GM23248 (cell line): Measurements from ENCODE around the gene ABCA1. TPM values are rescaled to one million over a fixed set of nuclear protein-coding genes. Genes with fewer than 3 reads are reported as not detected.

Experiments
- DNase-seq: peaks from one replicate; pipeline ENCODE4 v3.0.0-alpha.2; 2015
- H2AFZ ChIP-seq: fragments of 200-600 bp; sonication (generic); 2 replicates; pipeline ENCODE4 v1.6.1; 2016; ENCODE audit warnings: antibody characterized with exemption
- H3F3A ChIP-seq: fragments of 200-600 bp; sonication (generic); 2 replicates; pipeline ENCODE4 v1.6.1; 2016; ENCODE audit warnings: mild to moderate bottlenecking, antibody characterized with exemption, mixed run types; ENCODE audit not compliant: insufficient read depth
- H3K27ac ChIP-seq: fragments of 200-600 bp; sonication (generic); 2 replicates; pipeline ENCODE4 v1.5.1; 2016; ENCODE audit warnings: mild to moderate bottlenecking
- H3K27me3 ChIP-seq: fragments of 200-600 bp; sonication (generic); replicated peaks from 2 replicates; pipeline ENCODE4 v1.6.1; 2016; ENCODE audit warnings: mild to moderate bottlenecking; ENCODE audit not compliant: insufficient read depth
- H3K36me3 ChIP-seq: fragments of 200-600 bp; sonication (generic); 2 replicates; pipeline ENCODE4 v1.6.1; 2016; ENCODE audit warnings: low read depth, mild to moderate bottlenecking
- H3K4me1 ChIP-seq: fragments of 200-600 bp; sonication (generic); 2 replicates; pipeline ENCODE4 v1.6.1; 2016; ENCODE audit warnings: mild to moderate bottlenecking; ENCODE audit not compliant: insufficient read depth
- H3K4me2 ChIP-seq: fragments of 200-600 bp; sonication (generic); one replicate; pipeline ENCODE4 v1.6.1; 2016; ENCODE audit warnings: mild to moderate bottlenecking; ENCODE audit not compliant: unreplicated experiment
- H3K4me3 ChIP-seq: fragments of 200-600 bp; sonication (generic); 2 replicates; pipeline ENCODE4 v1.5.1; 2016; ENCODE audit warnings: mild to moderate bottlenecking
- H3K79me2 ChIP-seq: fragments of 200-600 bp; sonication (generic); 2 replicates; pipeline ENCODE4 v1.6.1; 2016; ENCODE audit warnings: mild to moderate bottlenecking; ENCODE audit not compliant: insufficient read depth
- H3K9ac ChIP-seq: fragments of 200-600 bp; sonication (generic); 2 replicates; pipeline ENCODE4 v1.6.1; 2016; ENCODE audit warnings: mild to moderate bottlenecking
- H3K9me2 ChIP-seq: fragments of 200-600 bp; sonication (generic); 2 replicates; pipeline ENCODE4 v1.6.1; 2016; ENCODE audit warnings: mixed run types, mild to moderate bottlenecking, moderate library complexity; ENCODE audit not compliant: insufficient read depth
- H3K9me3 ChIP-seq: fragments of 200-600 bp; sonication (generic); one replicate; pipeline ENCODE4 v1.6.1; 2017; ENCODE audit warnings: low read depth
- H4K20me1 ChIP-seq: fragments of 200-600 bp; sonication (generic); 2 replicates; pipeline ENCODE4 v1.6.0; 2016; ENCODE audit not compliant: insufficient read depth
- EZH2 ChIP-seq: fragments of 200-600 bp; sonication (generic); IDR thresholded peaks from 2 replicates; pipeline ENCODE4 v1.6.1; 2018; ENCODE audit warnings: antibody characterized with exemption, mild to moderate bottlenecking; ENCODE audit not compliant: insufficient read depth, poor library complexity, severe bottlenecking
- EZH2phosphoT487 ChIP-seq: fragments of 200-600 bp; sonication (generic); IDR thresholded peaks from 2 replicates; pipeline ENCODE4 v1.6.1; 2018; ENCODE audit warnings: antibody characterized with exemption, moderate library complexity, mild to moderate bottlenecking, low read depth; ENCODE audit not compliant: insufficient read depth
- WGBS, 2 experiments: methylation state at CpG; one replicate each; pipeline ENCODE4 v1.1.6; 2015 to 2017; ENCODE audit warnings: low lambda C conversion rate in 2 of 2, low coverage in 1 of 2; ENCODE audit errors: missing lambda C conversion rate in 2 of 2; 5-methylcytosine and 5-hydroxymethylcytosine counted together
- in situ Hi-C: fragments of 300-500 bp; cut with MboI; formaldehyde crosslinking; loops from 2 replicates; pipeline ENCODE4 v1.15.0; 2020
- polyA plus RNA-seq: library from polyadenylated mRNA; unstranded; fragments of >200 nt; fragmentation: Nextera tagmentation; extraction: Ambion mirVana; gene quantifications from 2 replicates; pipeline ENCODE4 v1.2.1, GENCODE V29; 2016
- total RNA-seq: library from RNA; depleted of rRNA; stranded (reverse); fragments of >200 nt; shearing (Covaris generic); gene quantifications from 2 replicates; pipeline ENCODE4 v1.2.3, GENCODE V29; 2014

Gene ABCA1
- total and polyA plus RNA-seq, 2 experiments from 2014 or later = 6.8 to 15.9 TPM

- H4K20me1 ChIP-seq = no peaks in the 10 kb centered on the region
- H3K27me3 ChIP-seq = no peaks in the 10 kb centered on the region
- H3K79me2 ChIP-seq = no peaks in the 10 kb centered on the region
- H3K9me3 ChIP-seq = no peaks in the 10 kb centered on the region
- peak; percentile 83 for DNase-seq
- in situ Hi-C loops = loop anchor here (5.0 to 10.0 kb wide), 2 partner anchors 293 to 550 kb away; no protein-coding TSS in a partner anchor
- no peaks in the 10 kb centered on the region for H3K36me3 ChIP-seq
- H3K9me2 ChIP-seq = no peaks in the 10 kb centered on the region
- H3K4me2 ChIP-seq = peak overlapping the region; percentile 8
- TF ChIP-seq EZH2phosphoT487 (no peak), EZH2 (no peak)
- H3K4me1 ChIP-seq = peaks cover 67% of the 10 kb centered on the region
- no peak overlapping the region for H3K4me3 ChIP-seq
- peaks cover 52% of the 10 kb centered on the region for H3F3A ChIP-seq
- H3K9ac ChIP-seq = peak overlapping the region; percentile 14; the same call in 1 of the 2 replicates
- H2AFZ ChIP-seq = no peak overlapping the region
- WGBS, 2 experiments = 7 to 8% methylated on average over 5 of the region's 5 CpGs
- peak overlapping the region; percentile 44 for H3K27ac ChIP-seq
Observed at GRCh38 chr9:104864675-104865104, 63.3 kb downstream of the ABCA1 start.

GRCh38 chr9:104863180-104863883 lies 64.6 kb downstream of the ABCA1 start:
- H3K9me3 ChIP-seq = no peaks in the 10 kb centered on the region
- peaks cover 67% of the 10 kb centered on the region for H3K4me1 ChIP-seq
- peak overlapping the region; percentile 32; the same call in 1 of the 2 replicates for H3K9ac ChIP-seq
- H3K27me3 ChIP-seq = no peaks in the 10 kb centered on the region
- DNase-seq = peak; percentile 94
- H3F3A ChIP-seq = peaks cover 61% of the 10 kb centered on the region
- H3K27ac ChIP-seq = peak overlapping the region; percentile 81
- H3K9me2 ChIP-seq = no peaks in the 10 kb centered on the region
- 0 out of 2 replicates have a peak, but pooled peaks cover 3% of the 10 kb centered on the region for H4K20me1 ChIP-seq
- H3K79me2 ChIP-seq = no peaks in the 10 kb centered on the region
- TF ChIP-seq EZH2phosphoT487 (no peak), EZH2 (no peak)
- peak overlapping the region; percentile 34 for H3K4me2 ChIP-seq
- in situ Hi-C loops = loop anchor here (5.0 to 10.0 kb wide), 2 partner anchors 294 to 551 kb away; no protein-coding TSS in a partner anchor
- WGBS, 2 experiments = 21 to 23% methylated on average over 4 of the region's 4 CpGs
- H3K4me3 ChIP-seq = peak overlapping the region; percentile 31; the same call in 1 of the 2 replicates
- H3K36me3 ChIP-seq = no peaks in the 10 kb centered on the region
- H2AFZ ChIP-seq = no peak overlapping the region

GRCh38 chr9:104861397-104861796 lies 66.6 kb downstream of the ABCA1 start:
- in situ Hi-C loops = loop anchor here (5.0 to 10.0 kb wide), 2 partner anchors 296 to 553 kb away; no protein-coding TSS in a partner anchor
- H4K20me1 ChIP-seq = 0 out of 2 replicates have a peak, but pooled peaks cover 3% of the 10 kb centered on the region
- H3K4me1 ChIP-seq = peaks cover 83% of the 10 kb centered on the region
- H3K4me2 ChIP-seq = no peak overlapping the region
- WGBS, 2 experiments = 66 to 72% methylated on average over 2 of the region's 2 CpGs
- no peaks in the 10 kb centered on the region for H3K79me2 ChIP-seq
- H3K9me2 ChIP-seq = no peaks in the 10 kb centered on the region
- no peak overlapping the region for H2AFZ ChIP-seq
- no peak overlapping the region for H3K27ac ChIP-seq
- no peak for DNase-seq
- H3K4me3 ChIP-seq = no peak overlapping the region
- H3F3A ChIP-seq = peaks cover 70% of the 10 kb centered on the region
- H3K27me3 ChIP-seq = no peaks in the 10 kb centered on the region
- no peaks in the 10 kb centered on the region for H3K36me3 ChIP-seq
- H3K9me3 ChIP-seq = no peaks in the 10 kb centered on the region
- no peak overlapping the region for H3K9ac ChIP-seq
- no peak for TF ChIP-seq EZH2
- no peak for TF ChIP-seq EZH2phosphoT487

- peak; percentile 43 for DNase-seq
- H3K9me3 ChIP-seq = no peaks in the 10 kb centered on the region
- no peaks in the 10 kb centered on the region for H3K36me3 ChIP-seq
- no peak overlapping the region for H2AFZ ChIP-seq
- H3K4me2 ChIP-seq = no peak overlapping the region
- peaks cover 78% of the 10 kb centered on the region for H3K4me1 ChIP-seq
- H3K4me3 ChIP-seq = no peak overlapping the region
- no peaks in the 10 kb centered on the region for H3K79me2 ChIP-seq
- no peak for TF ChIP-seq EZH2
- TF ChIP-seq EZH2phosphoT487 = no peak
- H3F3A ChIP-seq = peaks cover 70% of the 10 kb centered on the region
- in situ Hi-C loops = loop anchor here (5.0 to 10.0 kb wide), 2 partner anchors 297 to 555 kb away; no protein-coding TSS in a partner anchor
- no peaks in the 10 kb centered on the region for H3K9me2 ChIP-seq
- no peaks in the 10 kb centered on the region for H3K27me3 ChIP-seq
- 0 out of 2 replicates have a peak, but pooled peaks cover 3% of the 10 kb centered on the region for H4K20me1 ChIP-seq
- no peak overlapping the region for H3K9ac ChIP-seq
- 35 to 40% methylated on average over 2 of the region's 2 CpGs for WGBS, 2 experiments
- 0 out of 2 replicates have a peak overlapping the region, but pooled peaks have one; percentile 74 for H3K27ac ChIP-seq
Observed at GRCh38 chr9:104860263-104860662, 67.7 kb downstream of the ABCA1 start.
